Femur (tissue), 1 donor: Measurements from ENCODE around the gene MYH3.
A peak's percentile ranks its signal among the peaks of the same experiment; 100 is the strongest.

Experiments used
- DNase-seq: peaks from one replicate; pipeline ENCODE4 v3.0.0-alpha.2; 2017

Gene MYH3

DNA sequence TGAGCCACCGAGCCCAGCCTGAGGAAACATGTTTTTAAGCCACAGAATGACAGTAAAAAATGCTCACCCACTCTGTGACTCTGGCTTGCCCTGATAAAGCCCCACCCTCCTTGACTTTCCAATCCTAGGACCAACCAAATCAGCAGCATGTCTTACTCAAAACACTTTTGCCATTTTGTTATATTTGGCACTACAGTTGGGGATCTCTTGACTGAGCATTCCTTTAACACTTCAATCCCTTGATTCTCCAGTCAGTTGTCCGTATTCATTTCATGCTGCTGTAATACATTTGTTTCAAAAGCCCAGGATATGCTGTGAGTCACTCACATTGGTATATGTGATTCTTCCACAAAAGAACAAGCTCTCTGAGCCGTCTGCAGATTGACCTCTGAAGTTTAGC, 8.2 kb downstream of the MYH3 start:
- DNase-seq = no peak

DNA sequence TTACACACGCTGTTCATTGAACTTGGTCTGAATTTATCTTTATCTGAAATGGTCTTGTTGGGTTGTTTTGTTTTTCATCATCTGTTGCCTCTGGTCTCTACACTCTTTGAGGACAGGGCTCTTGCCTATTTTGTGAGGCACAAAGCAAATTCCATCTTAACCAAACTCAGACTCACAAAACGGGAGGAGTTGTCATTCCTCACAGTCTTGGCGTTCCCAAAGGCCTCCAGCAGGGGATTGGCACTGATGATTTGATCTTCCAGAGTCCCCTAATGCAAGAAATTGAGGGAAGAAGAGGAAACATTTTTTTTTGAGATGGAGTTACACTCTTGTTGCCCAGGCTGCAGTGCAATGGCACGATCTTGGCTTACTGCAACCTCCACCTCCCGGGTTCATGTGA, 8.7 kb downstream of the MYH3 start:
- no peak for DNase-seq

- DNase-seq = peak; percentile 88
Measured at GRCh38 chr17:10646392-10646990, 10.6 kb downstream of the MYH3 start.

GRCh38 chr17:10640475-10640874, 16.6 kb downstream of the MYH3 start:
- no peak for DNase-seq

DNA sequence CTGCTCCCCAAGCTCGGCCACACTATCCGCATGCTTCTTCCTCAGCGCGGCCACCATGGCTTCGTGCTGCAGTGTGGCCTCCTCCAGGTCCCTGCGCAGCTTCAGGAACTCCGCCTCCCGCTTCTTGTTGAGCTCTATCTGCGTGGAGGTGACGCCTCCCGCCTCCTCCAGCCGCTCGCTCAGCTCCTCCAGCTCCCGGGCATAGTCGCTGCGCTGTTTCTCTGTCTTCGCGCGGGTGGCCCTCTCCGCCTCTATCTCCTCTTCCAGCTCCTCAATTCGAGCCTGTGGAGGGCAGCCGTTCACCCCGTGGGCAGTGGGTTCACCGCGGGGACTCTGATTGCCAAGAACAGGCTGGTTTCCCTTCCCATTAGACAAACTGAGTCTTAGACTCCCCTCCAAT, 19.0 kb downstream of the MYH3 start:
- DNase-seq = no peak

DNA sequence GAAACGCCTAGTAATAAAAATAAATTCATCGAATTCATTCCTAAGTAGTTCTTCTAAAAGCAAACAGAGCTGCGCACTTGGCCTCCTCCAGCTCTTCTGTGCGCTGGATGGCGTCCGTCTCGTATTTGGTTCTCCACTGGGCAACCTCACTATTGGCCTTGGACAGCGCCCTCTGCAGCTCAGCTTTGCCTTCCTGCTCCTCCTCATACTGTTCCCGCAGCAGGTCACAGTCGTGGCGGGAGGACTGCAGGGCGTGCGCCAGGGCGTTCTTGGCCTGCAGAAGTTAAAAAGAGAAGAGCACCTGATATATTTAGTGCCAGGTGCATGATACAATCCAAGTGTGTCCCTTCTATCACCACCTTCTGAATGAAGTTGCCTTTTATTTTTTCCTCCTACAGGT, 21.8 kb downstream of the MYH3 start:
- no peak for DNase-seq

DNA sequence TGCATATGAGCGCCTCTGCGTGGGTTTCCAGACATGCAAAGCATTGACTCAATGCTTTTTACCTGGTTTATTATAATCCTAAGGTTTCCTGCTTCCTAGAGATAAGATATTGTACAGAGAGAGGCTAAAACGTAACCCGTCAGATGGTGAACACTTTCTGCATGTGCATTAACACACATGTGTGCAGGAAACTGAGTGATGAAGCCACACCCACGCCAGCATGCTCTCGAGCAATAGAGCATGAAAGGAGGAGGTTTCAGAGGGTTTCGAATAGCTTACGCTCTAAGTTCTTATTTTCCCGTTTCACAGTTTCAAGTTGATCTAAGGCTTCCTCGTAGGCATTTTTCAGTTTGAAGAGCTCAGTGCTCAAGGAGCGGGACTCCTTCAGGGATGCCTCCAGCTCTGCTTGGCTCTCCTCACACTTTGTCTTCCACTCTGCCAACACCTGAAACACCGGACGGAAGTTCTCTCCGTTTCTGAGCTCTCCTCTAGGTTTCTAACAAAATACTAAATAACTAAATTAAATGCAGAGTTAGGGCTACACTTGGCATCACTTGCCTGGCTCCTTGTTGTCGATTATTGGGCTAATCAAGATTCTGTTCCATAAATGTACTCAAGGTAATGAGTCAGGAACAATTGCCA, 23.2 kb downstream of the MYH3 start:
- no peak for DNase-seq

DNA sequence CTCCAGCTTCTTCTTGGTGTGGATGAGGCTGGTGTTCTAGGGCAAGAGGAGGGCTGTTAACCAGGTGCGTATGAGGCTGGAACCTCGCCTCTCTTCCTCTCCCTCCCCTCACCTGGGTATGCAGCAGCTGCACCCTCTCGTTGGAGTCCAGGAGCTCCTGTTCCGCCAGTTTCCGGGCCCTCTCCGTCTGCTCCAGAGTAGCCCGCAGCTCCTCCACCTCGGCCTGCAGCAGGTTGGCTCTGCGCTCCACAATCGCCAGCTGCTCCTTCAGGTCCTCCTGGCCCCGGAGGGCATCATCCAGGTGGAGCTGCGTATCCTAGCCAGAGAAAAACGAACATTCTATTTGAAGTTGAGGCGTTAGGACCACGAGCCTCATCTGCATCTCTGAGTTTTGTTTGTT, 25.4 kb downstream of the MYH3 start:
- DNase-seq = no peak

GRCh38 chr17:10631048-10631700, 25.9 kb downstream of the MYH3 start:
- DNase-seq = no peak

DNA sequence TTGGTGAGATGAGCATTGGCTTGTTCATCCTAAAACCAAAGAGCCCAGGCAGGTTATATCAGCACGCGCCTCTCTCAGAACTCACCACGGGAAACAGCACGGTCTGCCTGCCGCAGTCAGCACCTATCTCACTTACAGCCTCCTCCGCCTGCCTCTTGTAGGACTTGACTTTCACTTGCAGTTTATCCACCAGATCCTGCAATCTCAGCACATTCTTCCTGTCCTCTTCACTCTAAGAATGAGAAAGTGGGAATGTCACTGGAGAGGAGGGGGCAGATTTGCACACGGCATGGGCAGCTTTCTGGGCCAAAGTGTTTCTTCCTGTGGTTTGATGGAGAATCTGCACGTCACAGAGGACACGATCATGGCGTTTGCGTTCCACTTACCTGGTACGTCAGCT, 27.4 kb downstream of the MYH3 start:
- no peak for DNase-seq

DNA sequence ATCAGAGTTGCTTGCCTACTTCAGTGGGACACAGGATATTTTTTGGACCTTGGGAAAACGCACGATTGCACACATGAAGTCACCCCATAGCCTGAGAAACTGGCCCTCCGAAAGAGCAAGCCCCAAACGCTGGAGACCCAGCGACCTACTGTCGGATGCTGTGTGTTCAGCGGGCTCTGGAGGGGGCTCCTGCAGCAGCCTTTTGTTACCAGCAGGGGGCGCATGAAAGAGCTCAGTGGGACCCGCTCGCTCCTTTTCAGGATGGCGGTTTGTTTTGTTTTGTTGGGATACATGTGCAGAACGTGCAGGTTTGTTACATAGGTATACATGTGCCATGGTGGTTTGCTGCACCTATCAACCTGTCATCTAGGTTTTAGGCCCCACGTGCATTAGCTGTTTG, 28.4 kb downstream of the MYH3 start:
- DNase-seq = no peak

- no peak for DNase-seq
Measured at GRCh38 chr17:10626390-10626789, 30.7 kb downstream of the MYH3 start.

DNA sequence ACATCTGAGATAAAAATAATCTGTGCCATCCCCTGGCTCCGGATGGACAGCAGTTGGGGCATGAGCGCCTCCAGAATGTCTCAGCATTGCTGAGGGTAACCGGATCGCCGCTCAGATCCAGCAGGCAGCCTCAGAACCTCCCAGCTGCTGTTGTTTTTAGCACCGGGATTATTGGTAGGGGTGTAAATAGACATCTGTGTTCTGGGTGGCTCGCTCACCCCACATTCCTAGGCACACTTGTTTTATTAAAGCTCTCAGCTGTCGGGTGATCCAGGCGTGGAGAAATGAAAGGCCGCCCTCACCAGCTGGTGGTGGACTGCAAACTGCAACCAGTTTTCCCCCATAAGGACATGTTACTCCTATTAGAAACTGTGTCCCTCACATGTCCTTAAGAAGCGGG, 32.1 kb downstream of the MYH3 start:
- DNase-seq = peak; percentile 81

DNA sequence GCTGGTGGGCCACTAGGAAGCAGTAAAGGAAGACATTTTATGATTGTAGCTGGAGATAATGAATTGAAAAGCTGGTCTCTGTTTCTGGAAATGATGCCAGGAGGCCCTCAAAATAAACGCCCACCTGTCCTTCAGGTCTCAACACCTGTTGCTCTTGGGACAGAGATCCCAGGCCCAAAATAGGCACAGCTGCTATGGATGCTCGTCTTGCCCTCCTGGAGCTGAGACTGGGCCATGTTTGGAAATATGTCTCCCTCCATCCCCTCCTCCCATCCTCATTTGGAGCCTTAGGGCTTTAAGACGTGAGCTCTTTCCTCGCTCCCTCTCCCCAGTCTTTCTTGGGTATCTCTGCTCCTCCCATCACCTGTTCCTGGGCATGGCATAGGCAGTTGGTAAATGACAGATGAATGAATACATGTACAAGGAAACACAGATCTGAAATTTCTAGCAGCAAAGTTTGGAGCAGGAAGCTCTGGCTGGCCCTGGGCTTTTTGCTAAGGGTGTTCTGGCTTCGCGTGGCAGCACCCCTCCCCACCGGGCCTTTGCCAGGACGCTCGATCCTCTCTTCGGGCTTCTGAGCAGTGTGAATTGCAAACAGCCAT, 33.3 kb downstream of the MYH3 start:
- peak; percentile 60 for DNase-seq

DNA sequence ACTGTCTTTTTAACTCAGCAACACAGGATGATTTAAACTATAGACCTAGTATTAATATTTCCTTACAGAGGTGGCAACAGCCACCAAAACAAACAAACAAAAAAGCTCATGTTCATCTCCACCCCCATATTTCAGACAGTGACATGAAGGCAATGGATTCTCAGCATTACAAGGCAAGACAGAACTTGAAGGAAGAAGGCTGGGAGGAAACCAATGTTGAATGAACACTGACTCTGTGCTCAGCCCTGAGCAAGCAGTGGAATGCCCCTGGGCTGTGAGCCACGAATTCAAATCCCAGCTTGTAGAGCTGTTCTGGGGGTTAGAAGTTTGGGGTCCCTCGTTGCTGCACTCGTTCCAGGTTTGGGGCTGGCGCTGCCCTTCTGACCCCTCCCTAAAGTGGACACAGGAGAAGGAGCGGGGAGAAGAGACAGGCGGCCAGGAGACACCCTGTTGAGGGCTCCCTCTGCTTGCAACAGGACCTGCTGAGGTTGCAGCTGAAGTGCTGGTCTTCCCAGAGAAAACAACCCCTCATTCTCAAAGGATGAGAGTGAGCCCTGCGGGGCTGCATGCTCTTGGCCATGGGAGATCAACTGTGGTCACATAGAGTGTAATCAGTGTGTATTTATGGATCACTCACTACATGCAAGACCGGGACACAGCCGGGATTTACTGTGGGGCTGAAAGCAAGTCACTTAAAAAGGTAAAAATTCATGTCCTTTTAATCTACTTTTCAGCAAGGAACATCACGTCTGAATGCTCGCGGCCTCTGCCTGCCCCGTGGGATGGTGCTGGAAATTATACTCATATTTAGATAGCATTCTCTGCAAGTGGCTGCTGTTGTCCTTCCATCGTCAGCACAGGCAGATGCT, 34.3 kb downstream of the MYH3 start:
- no peak for DNase-seq

- no peak for DNase-seq
Measured at GRCh38 chr17:10621397-10621796, 35.7 kb downstream of the MYH3 start.

GRCh38 chr17:10620823-10621222, 36.3 kb downstream of the MYH3 start:
- DNase-seq = no peak

DNA sequence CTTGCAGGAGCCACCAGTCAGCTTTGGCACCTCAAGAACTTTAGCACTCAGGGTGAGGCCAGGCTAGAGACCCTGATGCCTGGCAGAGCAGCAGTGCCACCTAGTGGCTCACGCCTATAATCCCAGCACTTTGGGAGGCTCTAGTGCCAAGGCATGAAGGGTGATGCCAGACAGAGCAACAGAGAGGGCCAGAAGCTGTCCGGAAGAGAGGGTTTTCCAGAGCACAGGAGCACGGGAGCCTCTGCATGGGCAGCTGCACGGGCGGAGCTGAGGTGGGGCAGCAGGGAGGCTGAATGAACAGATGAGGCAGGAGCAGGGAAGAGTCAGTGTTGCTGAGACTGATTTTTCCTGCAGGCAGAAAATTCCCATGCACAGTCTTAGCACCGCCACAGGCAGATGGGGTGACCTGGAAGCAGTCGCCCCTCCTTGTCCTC, 38.9 kb downstream of the MYH3 start:
- peak; percentile 84 for DNase-seq

- no peak for DNase-seq
Measured at GRCh38 chr17:10617120-10617505, 40.0 kb downstream of the MYH3 start.

DNA sequence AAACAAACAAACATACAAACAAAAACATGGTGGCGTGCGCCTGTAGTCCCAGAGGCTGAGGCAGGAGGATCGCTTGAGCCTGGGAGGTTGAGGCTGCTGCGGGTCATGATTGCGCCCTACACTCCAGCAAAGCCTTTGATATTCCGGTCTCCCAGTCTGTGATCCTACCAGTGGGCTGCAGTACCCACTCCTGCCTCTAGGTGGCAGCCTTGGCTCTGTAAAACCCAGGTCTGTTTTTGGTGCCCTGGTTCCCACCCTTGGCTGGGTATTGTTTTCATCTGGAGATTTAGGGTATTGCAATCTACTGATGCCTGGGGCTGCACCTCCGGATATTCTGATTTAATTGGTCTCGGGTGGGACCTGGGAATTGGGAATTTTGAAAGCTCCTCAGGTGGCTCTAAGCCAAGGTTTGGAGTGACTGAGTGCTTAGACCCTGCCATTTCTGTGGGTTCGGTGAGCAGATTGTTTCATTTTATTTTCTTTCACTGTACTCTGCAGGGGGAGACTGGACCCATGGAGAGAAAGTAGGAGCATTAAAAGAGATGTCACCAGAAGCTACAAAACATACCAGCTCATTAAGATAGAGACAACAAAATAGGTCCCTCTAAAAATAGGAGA, 40.5 kb downstream of the MYH3 start:
- peak; percentile 77 for DNase-seq

- peak; percentile 70 for DNase-seq
Measured at GRCh38 chr17:10614536-10615155, 42.5 kb downstream of the MYH3 start.
